ENCODE results near the gene CHSY1.
A peak's percentile ranks its signal among the peaks of the same experiment; 100 is the strongest.

Gene CHSY1

GRCh38 chr15:101173233-101174119, 78.4 kb downstream of the CHSY1 start:
- no peak overlapping the region for H3K4me3 ChIP-seq (ENCODE audit: low read length)
- no peak for DNase-seq (ENCODE audit: low read depth)
- no peak for TF ChIP-seq CTCF (IDR thresholded peaks at IDR 0.05; ENCODE audit: insufficient read depth, low read depth, low read length, missing control alignments)

GRCh38 chr15:101172501-101173071, 79.3 kb downstream of the CHSY1 start:
- DNase-seq (ENCODE audit: low read depth), result no peak

GRCh38 chr15:101171954-101172353, 79.9 kb downstream of the CHSY1 start:
- no peak for DNase-seq (ENCODE audit: low read depth)
- TF ChIP-seq CTCF (IDR thresholded peaks at IDR 0.05; ENCODE audit: insufficient read depth, low read depth, low read length, missing control alignments), result no peak
- no peak overlapping the region for H3K4me3 ChIP-seq (ENCODE audit: low read length)

More at GRCh38 chr15:101172501-101173071, 79.3 kb downstream of the CHSY1 start:
- H3K4me3 ChIP-seq (ENCODE audit: low read length), result no peak overlapping the region
- no peak for TF ChIP-seq CTCF (IDR thresholded peaks at IDR 0.05; ENCODE audit: insufficient read depth, low read depth, low read length, missing control alignments)

- no peak for TF ChIP-seq CTCF (IDR thresholded peaks at IDR 0.05; ENCODE audit: insufficient read depth, low read depth, low read length, missing control alignments)
- peak; percentile 87 for DNase-seq (ENCODE audit: low read depth)
Measured at GRCh38 chr15:101170568-101171350, 81.1 kb downstream of the CHSY1 start.

GRCh38 chr15:101169495-101170071, 82.3 kb downstream of the CHSY1 start:
- no peak for TF ChIP-seq CTCF (IDR thresholded peaks at IDR 0.05; ENCODE audit: insufficient read depth, low read depth, low read length, missing control alignments)
- no peak for DNase-seq (ENCODE audit: low read depth)
- no peak overlapping the region for H3K4me3 ChIP-seq (ENCODE audit: low read length)

More at GRCh38 chr15:101170568-101171350, 81.1 kb downstream of the CHSY1 start:
- H3K4me3 ChIP-seq (ENCODE audit: low read length), result no peak overlapping the region

GRCh38 chr15:101168898-101169494, 82.9 kb downstream of the CHSY1 start:
- no peak for TF ChIP-seq CTCF (IDR thresholded peaks at IDR 0.05; ENCODE audit: insufficient read depth, low read depth, low read length, missing control alignments)
- no peak for DNase-seq (ENCODE audit: low read depth)
- no peak overlapping the region for H3K4me3 ChIP-seq (ENCODE audit: low read length)
